Mammary epithelial cell (primary cell): ENCODE data around the gene TCAIM.

Source experiments
- EZH2 ChIP-seq: IDR thresholded peaks from 2 replicates; pipeline ENCODE4 v1.6.1; 2012; ENCODE audit warnings: low read length, inconsistent platforms, borderline replicate concordance
- TF ChIP-seq, protein P1 (sequence below), 2 donors: IDR thresholded peaks in 1 of 2; conservative IDR thresholded peaks in 1 of 2; 2 replicates each; pipeline ENCODE4 v1.5.1; 2011 to 2012; ENCODE audit warnings: inconsistent platforms in 2 of 2, low read length in 2 of 2, mild to moderate bottlenecking in 2 of 2, control low read depth in 1 of 2, low read depth in 1 of 2; ENCODE audit not compliant: insufficient read depth in 1 of 2; ENCODE audit errors: extremely low read depth in 1 of 2

DNA sequence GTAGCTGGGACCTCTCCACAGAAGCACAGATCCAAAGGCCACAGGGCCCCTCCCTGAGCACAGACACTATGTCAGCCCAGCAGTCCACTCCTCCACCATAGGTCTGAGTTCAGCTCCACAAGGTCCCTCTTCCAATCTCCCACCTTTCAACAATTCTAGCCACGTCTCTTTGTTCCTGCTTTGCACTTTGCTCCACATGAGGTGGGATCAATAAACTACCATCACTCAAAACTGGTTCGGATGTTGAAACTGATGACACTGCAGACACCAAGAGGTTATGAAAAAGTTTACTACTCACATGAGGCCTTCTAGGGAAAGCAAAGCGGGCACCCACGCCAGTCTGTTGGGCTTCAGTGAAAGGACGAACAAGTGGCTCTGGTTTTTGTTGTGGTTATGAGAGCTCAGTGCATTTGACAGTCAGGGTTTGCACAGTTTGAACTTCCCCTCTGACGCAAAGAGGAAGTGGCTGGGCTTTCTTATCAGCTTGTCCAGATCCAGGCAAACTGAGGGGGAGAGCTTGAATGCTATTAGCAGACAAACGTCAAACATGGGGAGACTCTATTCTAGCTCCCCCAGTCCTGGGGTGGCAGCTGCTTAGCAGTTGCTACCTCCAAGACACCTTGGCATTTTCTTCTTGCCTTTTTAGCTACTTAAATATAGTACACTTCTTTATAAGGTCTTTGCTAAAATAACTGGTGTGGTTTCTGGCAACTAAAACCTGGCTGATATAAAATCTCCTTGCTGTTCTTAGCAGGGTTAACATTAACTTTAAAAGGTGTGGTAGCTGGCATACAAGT is 101.1 kb downstream of the TCAIM start:
- TF ChIP-seq, protein P1, sequence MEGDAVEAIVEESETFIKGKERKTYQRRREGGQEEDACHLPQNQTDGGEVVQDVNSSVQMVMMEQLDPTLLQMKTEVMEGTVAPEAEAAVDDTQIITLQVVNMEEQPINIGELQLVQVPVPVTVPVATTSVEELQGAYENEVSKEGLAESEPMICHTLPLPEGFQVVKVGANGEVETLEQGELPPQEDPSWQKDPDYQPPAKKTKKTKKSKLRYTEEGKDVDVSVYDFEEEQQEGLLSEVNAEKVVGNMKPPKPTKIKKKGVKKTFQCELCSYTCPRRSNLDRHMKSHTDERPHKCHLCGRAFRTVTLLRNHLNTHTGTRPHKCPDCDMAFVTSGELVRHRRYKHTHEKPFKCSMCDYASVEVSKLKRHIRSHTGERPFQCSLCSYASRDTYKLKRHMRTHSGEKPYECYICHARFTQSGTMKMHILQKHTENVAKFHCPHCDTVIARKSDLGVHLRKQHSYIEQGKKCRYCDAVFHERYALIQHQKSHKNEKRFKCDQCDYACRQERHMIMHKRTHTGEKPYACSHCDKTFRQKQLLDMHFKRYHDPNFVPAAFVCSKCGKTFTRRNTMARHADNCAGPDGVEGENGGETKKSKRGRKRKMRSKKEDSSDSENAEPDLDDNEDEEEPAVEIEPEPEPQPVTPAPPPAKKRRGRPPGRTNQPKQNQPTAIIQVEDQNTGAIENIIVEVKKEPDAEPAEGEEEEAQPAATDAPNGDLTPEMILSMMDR (conservative IDR thresholded peaks at IDR 0.05 in 1 of 2, IDR thresholded peaks at IDR 0.05 in 1 of 2; ENCODE audit: extremely low read depth in 1 of 2, insufficient read depth in 1 of 2, low read depth in 1 of 2, low read length in 2 of 2) = no peak
- TF ChIP-seq EZH2 = no peak
